Spinal cord (tissue), 10 donors: Measurements from ENCODE around the gene CCDC9. TPM values are rescaled to one million over a fixed set of nuclear protein-coding genes. Genes with fewer than 3 reads are reported as not detected.

Experiments used
- DNase-seq, 6 donors: peaks; one replicate each; pipeline versions ENCODE4 v3.0.0 to v3.0.0-alpha.2; 2013 to 2015; ENCODE audit warnings: low spot score in 6 of 6, low read depth in 4 of 6
- H3K27ac ChIP-seq: one replicate; pipeline ENCODE4 v1.5.1; 2013; ENCODE audit warnings: low read depth, low read length, control low read depth
- H3K27me3 ChIP-seq: one replicate; pipeline ENCODE4 v1.6.1; 2013; ENCODE audit warnings: low read length; ENCODE audit not compliant: control insufficient read depth, insufficient read depth
- H3K36me3 ChIP-seq: one replicate; pipeline ENCODE4 v1.6.1; 2013; ENCODE audit warnings: low read length; ENCODE audit not compliant: control insufficient read depth, insufficient read depth
- H3K4me1 ChIP-seq: one replicate; pipeline ENCODE4 v1.6.1; 2013; ENCODE audit warnings: low read length; ENCODE audit not compliant: control insufficient read depth, insufficient read depth
- H3K4me3 ChIP-seq: one replicate; pipeline ENCODE4 v1.5.1; 2013; ENCODE audit warnings: low read depth, low read length, control low read depth
- H3K9me3 ChIP-seq: one replicate; pipeline ENCODE4 v1.6.1; 2013; ENCODE audit warnings: low read length; ENCODE audit not compliant: control insufficient read depth, insufficient read depth
- WGBS: methylation state at CpG from one replicate; pipeline ENCODE4 v1.1.5; 2013; ENCODE audit warnings: missing lambda C conversion rate; ENCODE audit not compliant: insufficient coverage; 5-methylcytosine and 5-hydroxymethylcytosine counted together
- polyA plus RNA-seq, 2 donors: library from polyadenylated mRNA; unstranded; fragments of 120-200 nt; gene quantifications; one replicate each; pipeline ENCODE4 v1.2.1, GENCODE V29; 2013; ENCODE audit not compliant: insufficient read length in 2 of 2
- total RNA-seq, 2 donors: library from RNA; depleted of rRNA in 1 of 2; stranded (reverse); fragments of 120-200 nt in 1 of 2; fragments of >200 nt in 1 of 2; gene quantifications; one replicate each; pipeline versions ENCODE4 v1.2.3 to v1.2.4, GENCODE V29; 2013 to 2014
- donor health status: healthy.

CCDC9 gene
- total and polyA plus RNA-seq, 4 donors = 4.3 to 25.3 (median 15.1) TPM

- Histone ChIP-seq H3K9me3 (no peaks in the 10 kb centered on the region), H3K4me3 (no peak overlapping the region), H3K4me1 (no peaks in the 10 kb centered on the region), H3K36me3 (no peaks in the 10 kb centered on the region), H3K27ac (no peak overlapping the region), H3K27me3 (peaks cover 4% of the 10 kb centered on the region)
- no peak for DNase-seq
- 88% methylated on average over 1 of the region's 2 CpGs for WGBS
Measured at GRCh38 chr19:47310323-47310722, 54.0 kb downstream of the CCDC9 start.

GRCh38 chr19:47310819-47311218 is 54.5 kb downstream of the CCDC9 start:
- WGBS = 26% methylated on average over 4 of the region's 5 CpGs
- Histone ChIP-seq H3K4me1 (no peaks in the 10 kb centered on the region), H3K36me3 (no peaks in the 10 kb centered on the region), H3K9me3 (no peaks in the 10 kb centered on the region), H3K27me3 (peaks cover 4% of the 10 kb centered on the region), H3K27ac (no peak overlapping the region), H3K4me3 (no peak overlapping the region)
- DNase-seq = peak in 2 of 6 donors; percentile 55

- H3K4me3 ChIP-seq = no peak overlapping the region
- no peak for DNase-seq
- H3K27ac ChIP-seq = no peak overlapping the region
- H3K9me3 ChIP-seq = no peaks in the 10 kb centered on the region
- no peaks in the 10 kb centered on the region for H3K4me1 ChIP-seq
- peaks cover 4% of the 10 kb centered on the region for H3K27me3 ChIP-seq
- H3K36me3 ChIP-seq = no peaks in the 10 kb centered on the region
- WGBS = 92% methylated on average over 1 of the region's 5 CpGs
Measured at GRCh38 chr19:47312366-47313006, 56.2 kb downstream of the CCDC9 start.

- Histone ChIP-seq H3K9me3 (no peaks in the 10 kb centered on the region), H3K36me3 (no peaks in the 10 kb centered on the region), H3K27ac (no peak overlapping the region), H3K27me3 (peaks cover 4% of the 10 kb centered on the region), H3K4me3 (no peak overlapping the region), H3K4me1 (no peaks in the 10 kb centered on the region)
- DNase-seq = no peak
- WGBS = no CpG with 5 or more reads among the region's 10 CpGs
Measured at GRCh38 chr19:47313754-47314295, 57.5 kb downstream of the CCDC9 start.

DNA sequence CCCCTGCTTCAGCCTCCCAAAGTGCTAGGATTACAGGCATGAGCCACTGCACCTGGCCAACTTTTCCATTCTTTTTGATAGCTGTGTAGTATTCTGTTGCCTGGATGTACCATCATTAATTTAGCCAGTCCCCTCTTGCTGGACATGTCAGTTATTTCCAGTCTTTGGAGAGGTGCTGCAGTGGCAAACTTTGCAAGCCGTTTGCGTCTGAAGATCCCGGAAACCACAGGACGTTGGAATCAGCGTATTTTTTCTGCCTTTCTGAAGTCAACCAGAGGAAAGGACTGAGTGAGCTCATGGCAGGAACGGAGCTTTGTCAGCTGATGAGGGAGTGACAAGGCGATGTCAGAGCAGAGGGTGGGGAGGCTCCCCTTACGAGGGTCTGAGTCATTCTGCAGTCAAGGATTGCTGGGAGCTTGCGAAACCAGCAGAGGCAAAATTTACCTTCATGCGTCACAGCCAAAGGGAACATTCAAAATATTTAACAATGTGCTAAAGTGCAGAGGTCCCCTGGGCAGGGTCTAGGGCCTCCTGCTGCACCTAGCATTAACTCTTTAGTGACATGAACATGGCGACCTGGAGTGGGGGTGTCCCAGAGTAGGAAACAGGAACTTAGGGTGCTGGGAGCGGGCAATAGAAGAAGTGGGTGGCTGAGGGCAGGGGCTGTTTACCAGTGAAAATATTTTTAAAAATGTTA is 58.9 kb downstream of the CCDC9 start:
- H3K27ac ChIP-seq = no peak overlapping the region
- DNase-seq = peak in 1 of 6 donors; percentile 35

GRCh38 chr19:47316513-47316912 is 60.2 kb downstream of the CCDC9 start:
- Histone ChIP-seq H3K27me3 (no peaks in the 10 kb centered on the region), H3K27ac (no peak overlapping the region), H3K9me3 (no peaks in the 10 kb centered on the region), H3K4me1 (no peaks in the 10 kb centered on the region), H3K4me3 (no peak overlapping the region), H3K36me3 (no peaks in the 10 kb centered on the region)
- no peak for DNase-seq
- WGBS = 90% methylated on average over 2 of the region's 4 CpGs

More for the DNA sequence above, 58.9 kb downstream of the CCDC9 start:
- no peaks in the 10 kb centered on the region for H3K9me3 ChIP-seq
- no peaks in the 10 kb centered on the region for H3K36me3 ChIP-seq
- no peaks in the 10 kb centered on the region for H3K4me1 ChIP-seq
- H3K4me3 ChIP-seq = no peak overlapping the region
- 47% methylated on average over 9 of the region's 12 CpGs for WGBS
- no peaks in the 10 kb centered on the region for H3K27me3 ChIP-seq

GRCh38 chr19:47319923-47320871 is 63.9 kb downstream of the CCDC9 start:
- WGBS = 92% methylated on average over 40 of the region's 46 CpGs
- Histone ChIP-seq H3K36me3 (no peaks in the 10 kb centered on the region), H3K9me3 (no peaks in the 10 kb centered on the region), H3K27ac (no peak overlapping the region), H3K4me3 (no peak overlapping the region), H3K4me1 (no peaks in the 10 kb centered on the region), H3K27me3 (no peaks in the 10 kb centered on the region)
- no peak for DNase-seq
